Lung microvascular endothelial cell (primary cell): ENCODE measurements around the gene DOCK4. TPM values are rescaled to one million over a fixed set of nuclear protein-coding genes. Genes with fewer than 3 reads are reported as not detected.

Experiments used
- DNase-seq, 2 donors: peaks; one replicate each; pipeline versions ENCODE4 v3.0.0 to v3.0.0-alpha.2; 2010; ENCODE audit warnings: low read depth in 2 of 2
- total RNA-seq: library from RNA; depleted of rRNA; stranded (reverse); fragments of >200 nt; gene quantifications from 2 replicates; pipeline ENCODE4 v1.2.1, GENCODE V29; 2014

Gene DOCK4
- total RNA-seq, 1 donor from 2014 or later: 57.1 TPM

DNA sequence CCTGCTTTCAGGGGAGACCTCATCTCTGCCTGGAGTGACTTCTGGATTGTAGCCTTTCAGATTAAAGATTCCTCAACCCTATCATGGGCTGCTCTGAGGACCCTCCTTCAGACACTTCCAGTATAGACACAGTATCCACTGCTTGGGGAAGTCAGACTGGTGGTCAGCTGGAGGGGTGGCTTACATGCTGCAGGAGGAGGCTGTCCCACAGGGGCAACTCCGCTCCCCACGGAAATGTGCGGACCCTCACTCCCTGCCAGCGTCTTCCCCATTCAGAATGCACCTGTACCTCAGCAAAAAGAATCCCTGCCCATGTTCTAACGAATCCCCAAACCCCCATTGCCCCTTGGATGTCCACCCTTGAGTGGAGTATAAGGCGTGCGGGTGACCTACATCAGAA is 95.5 kb downstream of the DOCK4 start:
- no peak for DNase-seq

- no peak for DNase-seq
Measured at GRCh38 chr7:112110175-112110574, 96.0 kb downstream of the DOCK4 start.

- no peak for DNase-seq
Measured at GRCh38 chr7:112108981-112109380, 97.2 kb downstream of the DOCK4 start.

DNA sequence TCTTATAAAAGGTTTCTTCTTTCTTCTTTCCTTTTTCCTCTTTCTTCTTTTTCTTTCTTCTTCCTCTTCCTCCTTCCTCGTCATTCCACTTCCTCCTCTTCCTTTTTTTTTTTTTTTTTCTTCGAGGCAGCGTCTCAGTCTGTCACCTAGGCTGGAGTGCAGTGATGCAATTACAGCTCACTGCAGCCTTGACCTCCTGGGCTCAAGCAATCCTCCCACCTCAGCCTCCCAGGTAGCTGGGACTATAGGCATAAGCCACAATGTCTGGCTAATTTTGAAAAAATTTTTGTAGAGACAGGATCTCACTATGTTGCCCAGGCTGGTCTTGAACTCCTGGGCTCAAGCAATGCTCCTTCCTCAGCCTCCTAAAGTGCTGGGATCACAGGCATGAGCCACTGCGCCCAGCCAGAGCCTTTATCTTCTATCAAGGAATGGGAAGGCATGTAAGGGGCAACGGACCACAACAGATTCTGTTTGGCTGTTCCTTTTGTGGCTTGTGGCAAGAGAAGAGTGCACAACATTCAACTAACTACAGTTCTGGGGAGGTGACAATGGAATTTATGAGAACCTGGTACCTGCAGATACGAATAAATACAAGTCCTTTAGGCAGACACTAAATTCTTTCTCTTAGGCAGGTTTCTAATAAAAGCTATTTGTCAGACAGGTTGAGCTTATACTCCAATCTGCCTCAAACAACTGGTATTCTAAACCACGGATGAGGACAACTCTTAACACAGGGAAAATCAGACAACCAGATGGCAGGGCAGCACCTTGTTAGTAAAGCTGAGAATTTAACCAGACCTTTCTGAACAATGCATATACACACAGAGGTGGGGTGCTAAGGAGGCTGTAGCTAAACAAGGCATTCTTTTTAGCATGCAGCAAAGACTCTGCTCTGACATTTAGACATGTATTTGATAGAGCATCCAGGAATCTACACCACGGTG is 100.3 kb downstream of the DOCK4 start:
- no peak for DNase-seq

GRCh38 chr7:112104120-112104519 is 102.1 kb downstream of the DOCK4 start:
- DNase-seq: no peak

GRCh38 chr7:112103246-112103645 is 103.0 kb downstream of the DOCK4 start:
- peak; percentile 24 to 88 for DNase-seq

GRCh38 chr7:112101201-112101846 is 104.9 kb downstream of the DOCK4 start:
- peak in 1 of 2 donors; percentile 46 for DNase-seq

- no peak for DNase-seq
Measured at GRCh38 chr7:112097524-112097923, 108.7 kb downstream of the DOCK4 start.

- no peak for DNase-seq
Measured at GRCh38 chr7:112093409-112093808, 112.8 kb downstream of the DOCK4 start.

- DNase-seq: no peak
Measured at GRCh38 chr7:112092709-112093395, 113.3 kb downstream of the DOCK4 start.

DNA sequence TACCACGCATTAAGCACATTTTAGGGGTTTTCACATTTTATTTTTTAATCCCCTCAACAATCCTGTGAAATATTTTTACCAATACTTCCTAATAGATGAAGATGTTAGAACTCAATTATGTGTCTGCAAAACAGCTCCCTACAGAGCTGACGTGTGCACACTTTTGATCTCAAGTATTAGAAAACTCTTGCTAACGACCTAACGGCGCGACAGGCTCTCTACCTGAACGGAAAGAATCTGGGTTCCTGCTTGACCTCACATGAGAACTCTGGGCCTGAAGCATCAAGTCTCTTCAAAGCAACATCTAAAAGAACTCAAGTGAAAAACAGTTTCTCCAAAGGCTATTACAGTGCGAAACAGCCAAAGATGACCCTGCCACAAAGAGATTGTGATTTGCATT is 113.9 kb downstream of the DOCK4 start:
- DNase-seq: no peak

GRCh38 chr7:112091768-112092167 is 114.4 kb downstream of the DOCK4 start:
- DNase-seq: no peak

DNA sequence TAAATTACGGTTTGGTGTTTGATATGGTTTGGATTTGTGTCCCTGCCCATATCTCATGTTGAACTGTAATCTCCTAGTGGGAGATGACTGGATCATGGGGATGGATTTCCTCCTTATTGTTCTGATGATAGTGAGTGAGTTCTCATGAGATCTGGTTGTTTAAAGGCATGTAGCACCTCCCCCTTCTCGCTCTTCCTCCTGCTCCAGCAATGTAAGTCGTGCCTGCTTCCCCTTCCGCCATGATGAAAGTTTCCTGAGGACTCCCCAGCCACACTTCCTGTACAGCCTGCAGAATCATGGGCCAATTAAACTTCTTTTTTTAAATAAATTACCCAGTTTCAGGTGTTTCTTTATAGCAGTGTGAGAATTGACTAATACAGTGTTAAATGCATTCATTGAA is 116.6 kb downstream of the DOCK4 start:
- DNase-seq: no peak

- DNase-seq: no peak
Measured at GRCh38 chr7:112088484-112089016, 117.6 kb downstream of the DOCK4 start.

DNA sequence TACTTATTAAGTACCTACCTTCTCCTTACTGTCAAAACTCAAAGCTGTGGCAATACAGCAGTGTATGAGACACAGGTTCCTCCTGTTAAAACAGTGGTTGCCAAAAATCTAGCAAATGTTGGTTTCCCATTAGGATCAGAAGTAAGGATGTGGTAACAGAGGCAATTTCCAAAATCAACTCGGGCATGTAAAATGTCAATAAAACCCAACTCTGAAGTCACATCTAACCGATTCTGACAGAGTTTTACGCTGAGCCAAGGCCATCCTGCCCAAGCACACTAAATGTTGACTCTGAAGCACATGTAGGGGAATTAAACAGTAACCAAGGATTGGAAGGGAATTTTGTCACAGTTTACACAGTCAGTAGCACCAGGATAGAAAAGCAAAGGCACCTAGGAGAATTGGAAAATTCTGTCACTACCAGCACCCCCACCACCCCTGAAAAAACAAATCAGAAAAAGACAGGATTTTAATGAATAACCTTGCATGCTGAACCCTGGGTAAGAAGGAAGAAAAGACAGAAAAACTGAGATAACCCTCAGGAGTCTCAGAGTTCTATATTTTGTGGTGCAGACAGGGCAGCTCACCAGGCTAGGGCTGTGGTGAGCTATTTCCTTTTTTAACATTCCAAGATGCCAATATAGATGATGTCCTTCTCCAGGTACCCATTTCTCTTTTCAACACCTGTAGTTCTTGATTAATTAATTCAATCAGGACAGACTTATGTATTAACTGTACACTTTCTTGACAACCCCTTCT is 119.5 kb downstream of the DOCK4 start:
- no peak for DNase-seq

DNA sequence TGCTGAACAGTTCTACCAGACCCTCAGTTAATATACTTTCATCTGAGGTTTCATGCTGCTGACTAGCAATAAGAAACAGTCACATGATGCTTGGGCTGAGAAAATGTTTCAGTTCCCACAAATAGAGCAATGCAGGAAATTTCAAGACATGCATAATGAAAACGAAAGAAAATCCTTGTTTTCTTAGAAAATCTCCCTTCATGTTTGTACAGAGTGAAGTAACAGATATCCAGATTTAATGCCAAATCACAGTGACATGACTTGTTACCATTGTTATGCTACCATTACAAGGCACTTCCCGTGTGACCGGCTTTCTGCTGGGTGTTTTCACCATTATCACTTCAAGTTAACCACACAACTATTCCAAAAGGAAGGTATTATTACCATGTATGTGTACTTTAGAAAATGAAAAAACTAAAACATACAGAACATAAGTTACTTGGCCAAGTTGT is 121.7 kb downstream of the DOCK4 start:
- peak in 1 of 2 donors; percentile 73 for DNase-seq

- no peak for DNase-seq
Measured at GRCh38 chr7:112083776-112084355, 122.3 kb downstream of the DOCK4 start.

GRCh38 chr7:112082306-112082705 is 123.9 kb downstream of the DOCK4 start:
- no peak for DNase-seq

DNA sequence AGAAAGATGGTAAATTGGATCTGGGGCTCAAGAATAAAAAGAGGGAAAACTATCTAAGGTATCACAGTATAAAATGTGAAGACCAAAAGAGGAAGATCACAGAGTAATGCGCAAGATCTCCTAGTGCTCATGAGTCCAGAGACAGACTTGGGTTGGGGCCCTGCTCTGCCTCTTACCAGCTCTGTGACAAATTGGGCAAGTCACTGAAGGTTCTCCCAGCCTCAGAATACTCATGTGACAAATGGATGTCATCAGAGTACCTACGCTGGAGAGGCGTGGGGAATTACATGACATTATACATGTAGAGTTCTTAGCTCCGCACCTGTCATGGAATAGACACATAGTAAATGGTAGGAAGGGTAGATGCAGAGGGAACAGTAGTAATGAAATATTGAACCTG is 124.4 kb downstream of the DOCK4 start:
- no peak for DNase-seq

GRCh38 chr7:112080978-112081377 is 125.2 kb downstream of the DOCK4 start:
- DNase-seq: peak; percentile 47 to 88

- peak; percentile 79 to 97 for DNase-seq
Measured at GRCh38 chr7:112080441-112080840, 125.8 kb downstream of the DOCK4 start.
